ENCODE measurements around the gene BMPER.

DNA sequence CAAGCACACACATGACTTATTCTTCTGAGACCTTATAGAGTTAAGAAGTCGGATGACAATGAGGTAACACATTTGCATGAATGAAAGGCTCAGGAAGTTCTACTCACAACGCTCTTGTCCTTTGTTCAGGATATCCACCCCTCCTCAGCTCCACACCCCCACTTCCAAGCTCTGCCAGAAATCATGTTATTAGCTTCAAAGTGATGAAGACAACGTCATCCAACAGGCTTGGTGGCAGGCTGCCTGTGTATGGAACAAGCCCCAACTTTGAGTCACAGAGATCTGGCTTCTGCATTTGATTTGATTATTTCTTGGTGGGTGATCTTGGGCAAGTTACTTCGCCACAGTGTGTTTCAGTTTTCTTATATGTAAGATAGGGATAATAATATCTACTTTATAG lies 12.4 kb upstream of the BMPER start:
- TF ChIP-seq, protein P1, sequence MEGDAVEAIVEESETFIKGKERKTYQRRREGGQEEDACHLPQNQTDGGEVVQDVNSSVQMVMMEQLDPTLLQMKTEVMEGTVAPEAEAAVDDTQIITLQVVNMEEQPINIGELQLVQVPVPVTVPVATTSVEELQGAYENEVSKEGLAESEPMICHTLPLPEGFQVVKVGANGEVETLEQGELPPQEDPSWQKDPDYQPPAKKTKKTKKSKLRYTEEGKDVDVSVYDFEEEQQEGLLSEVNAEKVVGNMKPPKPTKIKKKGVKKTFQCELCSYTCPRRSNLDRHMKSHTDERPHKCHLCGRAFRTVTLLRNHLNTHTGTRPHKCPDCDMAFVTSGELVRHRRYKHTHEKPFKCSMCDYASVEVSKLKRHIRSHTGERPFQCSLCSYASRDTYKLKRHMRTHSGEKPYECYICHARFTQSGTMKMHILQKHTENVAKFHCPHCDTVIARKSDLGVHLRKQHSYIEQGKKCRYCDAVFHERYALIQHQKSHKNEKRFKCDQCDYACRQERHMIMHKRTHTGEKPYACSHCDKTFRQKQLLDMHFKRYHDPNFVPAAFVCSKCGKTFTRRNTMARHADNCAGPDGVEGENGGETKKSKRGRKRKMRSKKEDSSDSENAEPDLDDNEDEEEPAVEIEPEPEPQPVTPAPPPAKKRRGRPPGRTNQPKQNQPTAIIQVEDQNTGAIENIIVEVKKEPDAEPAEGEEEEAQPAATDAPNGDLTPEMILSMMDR (IDR thresholded peaks at IDR 0.05): no peak
- no peak for TF ChIP-seq POLR2A (IDR thresholded peaks at IDR 0.05)

Measured in lower leg skin (tissue), 3 donors.